Caco-2 (cell line): Measurements from ENCODE around the gene TRPV5. TPM values are rescaled to one million over a fixed set of nuclear protein-coding genes. Genes with fewer than 3 reads are reported as not detected.

Source experiments
- BruUV-seq: library from RNA; stranded (reverse); fragments of 400-500 nt; replicated peaks from 2 replicates; lab custom pipeline; 2021; lab: Mats Ljungman, UMichigan
- CTCF ChIA-PET: fragments of 300-600 bp; sonication (Branson Sonifier 250); formaldehyde crosslinking; loops from one replicate; lab custom pipeline; 2022; ENCODE audit warnings: antibody characterized with exemption; lab: Charles Lee
- POLR2A ChIA-PET: fragments of 300-600 bp; sonication (Branson Sonifier 250); formaldehyde crosslinking; loops from one replicate; lab custom pipeline; 2022; ENCODE audit warnings: antibody characterized with exemption; lab: Charles Lee
- DNase-seq, 2 experiments: peaks; one replicate each; pipeline versions ENCODE4 v3.0.0 to v3.0.0-alpha.2; 2020 to 2022
- H3K27me3 ChIP-seq: replicated peaks from 2 replicates; pipeline ENCODE4 v1.6.0; 2011; ENCODE audit warnings: low read length; ENCODE audit not compliant: control insufficient read depth, insufficient read depth
- H3K36me3 ChIP-seq: 2 replicates; pipeline ENCODE4 v1.5.1; 2011; ENCODE audit warnings: low read length; ENCODE audit not compliant: control insufficient read depth, insufficient read depth
- H3K4me1 ChIP-seq: fragments of 250-450 bp; sonication (Bioruptor Pico); 2 replicates; pipeline ENCODE4 v1.5.1; 2020; ENCODE audit warnings: mild to moderate bottlenecking
- H3K4me3 ChIP-seq: 2 replicates; pipeline ENCODE4 v1.5.1; 2011; ENCODE audit warnings: low read depth, mild to moderate bottlenecking, control low read depth, low read length
- H3K9me3 ChIP-seq: fragments of 250-450 bp; sonication (Bioruptor Pico); 2 replicates; pipeline ENCODE4 v1.5.1; 2020; ENCODE audit warnings: mild to moderate bottlenecking, moderate library complexity
- H3K27ac Mint-ChIP-seq: one replicate; pipeline ENCODE4 v1.8.0; 2022; ENCODE audit warnings: mixed read lengths; ENCODE audit not compliant: unreplicated experiment
- H3K27me3 Mint-ChIP-seq: one replicate; pipeline ENCODE4 v1.8.0; 2022; ENCODE audit warnings: mixed read lengths; ENCODE audit not compliant: insufficient read depth, unreplicated experiment
- H3K36me3 Mint-ChIP-seq: one replicate; pipeline ENCODE4 v1.8.0; 2022; ENCODE audit warnings: mild to moderate bottlenecking, mixed read lengths; ENCODE audit not compliant: insufficient read depth, unreplicated experiment
- H3K4me1 Mint-ChIP-seq: one replicate; pipeline ENCODE4 v1.8.0; 2022; ENCODE audit warnings: low read depth, mixed read lengths; ENCODE audit not compliant: unreplicated experiment
- H3K4me3 Mint-ChIP-seq: one replicate; pipeline ENCODE4 v1.8.0; 2022; ENCODE audit warnings: mild to moderate bottlenecking, moderate library complexity, mixed read lengths; ENCODE audit not compliant: unreplicated experiment
- H3K9me3 Mint-ChIP-seq: one replicate; pipeline ENCODE4 v1.8.0; 2022; ENCODE audit warnings: mixed read lengths; ENCODE audit not compliant: unreplicated experiment
- intact Hi-C: fragments of 100-400 bp; cut with micrococcal nuclease; formaldehyde crosslinking; loops from one replicate; pipeline ENCODE4 v1.10.0; 2022; ENCODE audit not compliant: unreplicated experiment
- total RNA-seq: library from RNA; stranded (reverse); gene quantifications from 2 replicates; pipeline ENCODE4 v1.2.3, GENCODE V29; 2022
- TF ChIP-seq, protein P1 (sequence below), 2 experiments: fragments of 200-600 bp in 1 of 2; IDR thresholded peaks; 1 replicate in 1 of 2; 2 replicates in 1 of 2; pipeline versions ENCODE4 v1.5.1 to v1.8.0; 2011 to 2022; ENCODE audit warnings: antibody characterized with exemption in 1 of 2, control low read depth in 1 of 2, inconsistent platforms in 1 of 2, low read depth in 1 of 2, low read length in 1 of 2, mild to moderate bottlenecking in 1 of 2, moderate library complexity in 1 of 2; ENCODE audit not compliant: insufficient read depth in 1 of 2, severe bottlenecking in 1 of 2, unreplicated experiment in 1 of 2

Gene TRPV5
- total RNA-seq, 1 experiment from 2014 or later = not detected

DNA sequence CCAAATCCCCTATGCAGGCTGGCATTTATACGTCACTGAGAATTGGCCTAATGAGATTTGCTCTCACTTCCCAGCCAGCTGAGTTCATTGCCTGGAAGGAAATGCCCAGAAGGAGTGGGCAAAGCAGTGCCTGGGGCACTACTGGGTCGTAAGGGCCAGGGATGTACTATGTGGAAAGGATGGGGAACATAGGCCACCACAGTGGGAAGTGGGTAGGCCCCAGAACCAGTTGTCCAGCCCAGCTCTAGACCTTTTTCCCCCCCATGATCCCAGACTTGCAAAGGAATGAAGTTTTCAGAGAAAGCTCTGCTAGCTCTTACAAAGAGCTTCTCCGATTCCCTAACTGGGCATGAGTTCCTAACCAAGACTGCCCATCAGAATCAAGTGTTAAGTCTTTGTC, 13.9 kb downstream of the TRPV5 start:
- H3K27ac Mint-ChIP-seq = peak overlapping the region; percentile 60
- H3K36me3 ChIP-seq = no peaks in the 10 kb centered on the region
- no peak overlapping the region for H3K4me3 ChIP-seq
- DNase-seq = no peak
- peaks cover 11% of the 10 kb centered on the region for H3K4me1 Mint-ChIP-seq
- ChIA-PET POLR2A (no interaction called here), CTCF (no interaction called here)
- H3K27me3 Mint-ChIP-seq = no peaks in the 10 kb centered on the region
- H3K9me3 Mint-ChIP-seq = no peaks in the 10 kb centered on the region
- no peaks in the 10 kb centered on the region for H3K36me3 Mint-ChIP-seq
- no peak overlapping the region for H3K4me3 Mint-ChIP-seq
- intact Hi-C loops = no loop called here
- H3K27me3 ChIP-seq = no peaks in the 10 kb centered on the region
- H3K9me3 ChIP-seq = no peaks in the 10 kb centered on the region
- TF ChIP-seq, protein P1, sequence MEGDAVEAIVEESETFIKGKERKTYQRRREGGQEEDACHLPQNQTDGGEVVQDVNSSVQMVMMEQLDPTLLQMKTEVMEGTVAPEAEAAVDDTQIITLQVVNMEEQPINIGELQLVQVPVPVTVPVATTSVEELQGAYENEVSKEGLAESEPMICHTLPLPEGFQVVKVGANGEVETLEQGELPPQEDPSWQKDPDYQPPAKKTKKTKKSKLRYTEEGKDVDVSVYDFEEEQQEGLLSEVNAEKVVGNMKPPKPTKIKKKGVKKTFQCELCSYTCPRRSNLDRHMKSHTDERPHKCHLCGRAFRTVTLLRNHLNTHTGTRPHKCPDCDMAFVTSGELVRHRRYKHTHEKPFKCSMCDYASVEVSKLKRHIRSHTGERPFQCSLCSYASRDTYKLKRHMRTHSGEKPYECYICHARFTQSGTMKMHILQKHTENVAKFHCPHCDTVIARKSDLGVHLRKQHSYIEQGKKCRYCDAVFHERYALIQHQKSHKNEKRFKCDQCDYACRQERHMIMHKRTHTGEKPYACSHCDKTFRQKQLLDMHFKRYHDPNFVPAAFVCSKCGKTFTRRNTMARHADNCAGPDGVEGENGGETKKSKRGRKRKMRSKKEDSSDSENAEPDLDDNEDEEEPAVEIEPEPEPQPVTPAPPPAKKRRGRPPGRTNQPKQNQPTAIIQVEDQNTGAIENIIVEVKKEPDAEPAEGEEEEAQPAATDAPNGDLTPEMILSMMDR (IDR thresholded peaks at IDR 0.05; ENCODE audit: insufficient read depth in 1 of 2, low read depth in 1 of 2, low read length in 1 of 2, severe bottlenecking in 1 of 2, unreplicated experiment in 1 of 2) = no peak
- peaks cover 23% of the 10 kb centered on the region for H3K4me1 ChIP-seq
- no TSS peak for BruUV-seq

DNA sequence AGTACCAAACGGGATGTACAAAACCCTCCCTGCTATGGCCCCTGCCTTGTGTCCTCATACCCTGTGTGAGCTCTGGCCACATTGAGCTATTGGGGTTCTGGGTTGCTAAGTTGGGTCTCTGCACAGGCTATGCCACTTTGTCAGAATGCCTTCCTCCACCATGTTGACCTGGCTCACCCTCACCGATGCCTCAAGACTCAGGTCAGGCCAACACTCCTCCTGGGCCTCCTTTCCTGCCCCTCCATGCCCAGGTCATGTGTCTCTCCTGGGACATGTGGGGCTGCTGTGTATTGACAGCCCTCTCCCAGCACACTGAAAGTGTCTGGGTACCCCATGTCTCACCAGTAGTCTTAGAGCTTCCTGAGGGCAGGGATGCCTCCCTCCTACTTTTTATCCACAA, 14.6 kb downstream of the TRPV5 start:
- H3K27me3 Mint-ChIP-seq = no peaks in the 10 kb centered on the region
- peaks cover 16% of the 10 kb centered on the region for H3K4me1 Mint-ChIP-seq
- no peaks in the 10 kb centered on the region for H3K27me3 ChIP-seq
- no peaks in the 10 kb centered on the region for H3K9me3 ChIP-seq
- H3K9me3 Mint-ChIP-seq = no peaks in the 10 kb centered on the region
- CTCF ChIA-PET = no interaction called here
- H3K4me1 ChIP-seq = peaks cover 30% of the 10 kb centered on the region
- no peaks in the 10 kb centered on the region for H3K36me3 ChIP-seq
- BruUV-seq = no TSS peak
- H3K36me3 Mint-ChIP-seq = no peaks in the 10 kb centered on the region
- POLR2A ChIA-PET = no interaction called here
- no peak for DNase-seq
- TF ChIP-seq, protein P1 (IDR thresholded peaks at IDR 0.05; ENCODE audit: insufficient read depth in 1 of 2, low read depth in 1 of 2, low read length in 1 of 2, severe bottlenecking in 1 of 2, unreplicated experiment in 1 of 2) = no peak
- no peak overlapping the region for H3K4me3 Mint-ChIP-seq
- H3K27ac Mint-ChIP-seq = peak overlapping the region; percentile 60
- H3K4me3 ChIP-seq = no peak overlapping the region
- intact Hi-C loops = no loop called here

DNA sequence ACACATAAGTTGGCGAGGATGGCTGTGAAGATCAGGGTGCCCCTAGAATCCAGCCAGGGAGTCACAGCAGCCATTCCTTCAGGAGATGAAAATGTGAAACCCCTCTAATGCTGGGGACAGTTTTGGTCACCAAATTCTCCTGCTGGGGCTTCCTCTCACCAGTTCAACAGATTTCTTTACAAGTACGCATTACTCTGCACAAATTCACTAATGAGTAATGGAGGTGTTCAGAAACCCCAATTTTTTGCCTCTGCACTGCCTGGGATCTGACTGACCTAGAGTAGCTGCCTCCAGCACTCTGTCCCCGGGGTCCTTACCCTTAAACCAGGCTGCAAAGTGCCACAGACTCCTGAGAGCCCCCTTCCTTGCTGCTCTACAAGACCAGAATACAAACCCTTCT, 16.1 kb downstream of the TRPV5 start:
- no peak overlapping the region for H3K4me3 Mint-ChIP-seq
- TF ChIP-seq, protein P1 (IDR thresholded peaks at IDR 0.05; ENCODE audit: insufficient read depth in 1 of 2, low read depth in 1 of 2, low read length in 1 of 2, severe bottlenecking in 1 of 2, unreplicated experiment in 1 of 2) = no peak

More for the DNA sequence above, 16.1 kb downstream of the TRPV5 start:
- H3K9me3 Mint-ChIP-seq = peaks cover 4% of the 10 kb centered on the region
- CTCF ChIA-PET = interaction anchor here (0.7 kb wide), 1 partner anchor 86 kb away, joined by 9 read pairs; no protein-coding TSS in a partner anchor
- H3K27ac Mint-ChIP-seq = no peak overlapping the region
- BruUV-seq = no TSS peak
- Histone ChIP-seq H3K4me3 (no peak overlapping the region), H3K27me3 (no peaks in the 10 kb centered on the region), H3K9me3 (peaks cover 5% of the 10 kb centered on the region; the same call in 1 of the 2 replicates), H3K4me1 (peaks cover 30% of the 10 kb centered on the region), H3K36me3 (no peaks in the 10 kb centered on the region)
- peaks cover 22% of the 10 kb centered on the region for H3K4me1 Mint-ChIP-seq
- intact Hi-C loops = no loop called here
- POLR2A ChIA-PET = no interaction called here
- no peaks in the 10 kb centered on the region for H3K27me3 Mint-ChIP-seq
- H3K36me3 Mint-ChIP-seq = no peaks in the 10 kb centered on the region
- no peak for DNase-seq
